ENCODE results near the gene PMS2. TPM values are rescaled to one million over a fixed set of nuclear protein-coding genes. Genes with fewer than 3 reads are reported as not detected.

Gene PMS2
- total and polyA plus RNA-seq, 2 donors (not counting 3 experiments of a cell fraction or from before 2014, with no cell fraction given) = 5.2 to 14.5 TPM

GRCh38 chr7:6026820-6027311 lies 18.0 kb upstream of the PMS2 start:
- no TSS peak for BruUV-seq (replicated peaks)
- Histone ChIP-seq H3K36me3 (ENCODE audit: control insufficient read depth in 2 of 2, extremely low read depth in 1 of 2, insufficient read depth in 2 of 2, low read length in 2 of 2) (peaks cover 25 to 30% of the 10 kb centered on the region in 2 experiments), H3K27ac (ENCODE audit: insufficient read depth, low read depth, low read length) (no peak overlapping the region), H3K9me1 (replicated peaks; ENCODE audit: control insufficient read depth, extremely low read depth, insufficient read depth, low read length) (no peaks in the 10 kb centered on the region), H4K20me1 (replicated peaks; ENCODE audit: control insufficient read depth, extremely low read depth, insufficient read depth, low read length) (no peaks in the 10 kb centered on the region), H3K27me3 (ENCODE audit: control insufficient read depth in 2 of 2, insufficient read depth in 2 of 2, low read length in 2 of 2) (no peaks in the 10 kb centered on the region), H3K79me2 (ENCODE audit: control insufficient read depth, insufficient read depth, low read length) (no peaks in the 10 kb centered on the region), H3K4me2 (ENCODE audit: insufficient read depth, low read length) (no peak overlapping the region), H3K9ac (replicated peaks; ENCODE audit: extremely low read depth, insufficient read depth, low read length) (no peak overlapping the region), H3K4me1 (ENCODE audit: control insufficient read depth, extremely low read depth, insufficient read depth, low read length) (peaks cover 3% of the 10 kb centered on the region), H3K9me3 (replicated peaks; ENCODE audit: control insufficient read depth, insufficient read depth, low read length) (no peaks in the 10 kb centered on the region), H2AFZ (ENCODE audit: low read depth, low read length) (no peak overlapping the region), H3K4me3 (replicated peaks in 1 of 3; ENCODE audit: insufficient read depth in 1 of 3, low read depth in 1 of 3, low read length in 3 of 3) (no peak overlapping the region)
- DNase-seq (ENCODE audit: low read depth, low spot score) (no peak), FAIRE-seq (no peak)
- ChIA-PET POLR2A (no interaction called here), CTCF (interaction anchor here (0.7 to 1.5 kb wide), 4 partner anchors 30 to 171 kb away, joined by 3 to 4 read pairs (median 4); no protein-coding TSS in a partner anchor)
- intact Hi-C loops (cut with micrococcal nuclease) = loop anchor here (10.0 kb wide), 1 partner anchor 172 kb away; no protein-coding TSS in a partner anchor
- dilution Hi-C loops (cut with MboI; ENCODE audit: extremely low pct_ligation_motif_present, low sequenced_read_pairs) = no loop called here
- TF ChIP-seq GATA2 (IDR thresholded peaks at IDR 0.05; ENCODE audit: insufficient read depth, insufficient read length, low read depth, low read length) (no peak), POLR2AphosphoS5 (IDR thresholded peaks at IDR 0.05; ENCODE audit: insufficient read depth, low read depth, low read length) (no peak), MYC (IDR thresholded peaks at IDR 0.05; ENCODE audit: low read depth, low read length) (no peak), POLR2A (IDR thresholded peaks at IDR 0.05; ENCODE audit: low read depth, low read length) (no peak), MAX (IDR thresholded peaks at IDR 0.05; ENCODE audit: insufficient read depth, insufficient read length) (no peak), FOS (IDR thresholded peaks at IDR 0.05; ENCODE audit: borderline replicate concordance, insufficient read depth, low read length) (no peak), EZH2 (IDR thresholded peaks at IDR 0.05; ENCODE audit: borderline replicate concordance, low read depth, low read length, severe bottlenecking) (no peak), JUN (IDR thresholded peaks at IDR 0.05; ENCODE audit: borderline replicate concordance, insufficient read depth, insufficient read length, low read depth) (no peak)
- TF ChIP-seq, protein P1, sequence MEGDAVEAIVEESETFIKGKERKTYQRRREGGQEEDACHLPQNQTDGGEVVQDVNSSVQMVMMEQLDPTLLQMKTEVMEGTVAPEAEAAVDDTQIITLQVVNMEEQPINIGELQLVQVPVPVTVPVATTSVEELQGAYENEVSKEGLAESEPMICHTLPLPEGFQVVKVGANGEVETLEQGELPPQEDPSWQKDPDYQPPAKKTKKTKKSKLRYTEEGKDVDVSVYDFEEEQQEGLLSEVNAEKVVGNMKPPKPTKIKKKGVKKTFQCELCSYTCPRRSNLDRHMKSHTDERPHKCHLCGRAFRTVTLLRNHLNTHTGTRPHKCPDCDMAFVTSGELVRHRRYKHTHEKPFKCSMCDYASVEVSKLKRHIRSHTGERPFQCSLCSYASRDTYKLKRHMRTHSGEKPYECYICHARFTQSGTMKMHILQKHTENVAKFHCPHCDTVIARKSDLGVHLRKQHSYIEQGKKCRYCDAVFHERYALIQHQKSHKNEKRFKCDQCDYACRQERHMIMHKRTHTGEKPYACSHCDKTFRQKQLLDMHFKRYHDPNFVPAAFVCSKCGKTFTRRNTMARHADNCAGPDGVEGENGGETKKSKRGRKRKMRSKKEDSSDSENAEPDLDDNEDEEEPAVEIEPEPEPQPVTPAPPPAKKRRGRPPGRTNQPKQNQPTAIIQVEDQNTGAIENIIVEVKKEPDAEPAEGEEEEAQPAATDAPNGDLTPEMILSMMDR (IDR thresholded peaks at IDR 0.05; ENCODE audit: extremely low read depth in 1 of 2, insufficient read depth in 1 of 2, low read depth in 1 of 2, low read length in 2 of 2) = no peak
